PC-9 (cell line): ENCODE measurements around the gene ZMYND10. TPM values are rescaled to one million over a fixed set of nuclear protein-coding genes. Genes with fewer than 3 reads are reported as not detected.

Source experiments
- BruUV-seq: library from RNA; stranded (reverse); fragments of 400-500 nt; replicated peaks from 2 replicates; lab custom pipeline; 2021; lab: Mats Ljungman, UMichigan
- CTCF ChIA-PET: fragments of 300-600 bp; sonication (Branson Sonifier 250); formaldehyde crosslinking; loops from one replicate; lab custom pipeline; 2022; ENCODE audit warnings: antibody characterized with exemption; lab: Charles Lee
- POLR2A ChIA-PET: fragments of 300-600 bp; sonication (Branson Sonifier 250); formaldehyde crosslinking; loops from one replicate; lab custom pipeline; 2022; ENCODE audit warnings: antibody characterized with exemption; ENCODE audit not compliant: unreplicated experiment; lab: Charles Lee
- DNase-seq, 2 experiments: peaks; one replicate each; pipeline versions ENCODE4 v3.0.0 to v3.0.0-alpha.2; 2015 to 2022; ENCODE audit warnings: mixed read lengths in 1 of 2
- H2AFZ ChIP-seq: fragments of 200-600 bp; sonication (generic); 2 replicates; pipeline ENCODE4 v1.8.1; 2017; ENCODE audit warnings: antibody characterized with exemption
- H3F3A ChIP-seq: fragments of 200-600 bp; sonication (generic); 2 replicates; pipeline ENCODE4 v1.8.1; 2017; ENCODE audit warnings: antibody characterized with exemption, mild to moderate bottlenecking, low read depth; ENCODE audit not compliant: insufficient read depth
- H3K27ac ChIP-seq: fragments of 200-600 bp; sonication (generic); 2 replicates; pipeline ENCODE4 v1.6.1; 2016; ENCODE audit warnings: mixed run types
- H3K27me3 ChIP-seq: fragments of 200-600 bp; sonication (generic); 2 replicates; pipeline ENCODE4 v1.6.1; 2016; ENCODE audit warnings: low read depth, mixed run types; ENCODE audit not compliant: insufficient read depth
- H3K36me3 ChIP-seq: fragments of 200-600 bp; sonication (generic); 2 replicates; pipeline ENCODE4 v1.6.1; 2016; ENCODE audit warnings: low read depth, mixed run types
- H3K4me1 ChIP-seq: fragments of 200-600 bp; sonication (generic); replicated peaks from 2 replicates; pipeline ENCODE4 v1.6.1; 2016; ENCODE audit warnings: mixed run types; ENCODE audit not compliant: insufficient read depth
- H3K4me2 ChIP-seq: fragments of 200-600 bp; sonication (generic); 2 replicates; pipeline ENCODE4 v1.6.1; 2017; ENCODE audit warnings: mixed run types
- H3K4me3 ChIP-seq: fragments of 200-600 bp; sonication (generic); 2 replicates; pipeline ENCODE4 v1.6.1; 2016; ENCODE audit warnings: mixed run types
- H3K79me2 ChIP-seq: fragments of 200-600 bp; sonication (generic); 2 replicates; pipeline ENCODE4 v1.6.1; 2017; ENCODE audit warnings: low read depth, mixed run types
- H3K9me2 ChIP-seq: fragments of 200-600 bp; sonication (generic); 2 replicates; pipeline ENCODE4 v1.8.1; 2017; ENCODE audit warnings: mild to moderate bottlenecking; ENCODE audit not compliant: insufficient read depth
- H3K9me3 ChIP-seq: fragments of 200-600 bp; sonication (generic); 2 replicates; pipeline ENCODE4 v1.8.1; 2016; ENCODE audit warnings: low read depth; ENCODE audit not compliant: insufficient read depth
- H4K20me1 ChIP-seq: fragments of 200-600 bp; sonication (generic); 2 replicates; pipeline ENCODE4 v1.8.1; 2017; ENCODE audit not compliant: insufficient read depth
- EZH2 ChIP-seq: fragments of 200-600 bp; sonication (generic); IDR thresholded peaks from 2 replicates; pipeline ENCODE4 v1.8.0; 2017; ENCODE audit warnings: antibody characterized with exemption, low read depth
- intact Hi-C: fragments of 100-400 bp; cut with micrococcal nuclease; formaldehyde crosslinking; loops from one replicate; pipeline ENCODE4 v1.10.0; 2022; ENCODE audit not compliant: unreplicated experiment
- total RNA-seq: library from RNA; stranded (reverse); gene quantifications from 2 replicates; pipeline ENCODE4 v1.2.3, GENCODE V29; 2021
- TF ChIP-seq, protein P1 (sequence below): fragments of 200-600 bp; sonication (generic); conservative IDR thresholded peaks from 2 replicates; pipeline ENCODE4 v1.6.1; 2017; ENCODE audit warnings: mixed run types, antibody characterized with exemption, mild to moderate bottlenecking, moderate library complexity

Gene ZMYND10
- total RNA-seq, 1 experiment from 2014 or later = 4.4 TPM

DNA sequence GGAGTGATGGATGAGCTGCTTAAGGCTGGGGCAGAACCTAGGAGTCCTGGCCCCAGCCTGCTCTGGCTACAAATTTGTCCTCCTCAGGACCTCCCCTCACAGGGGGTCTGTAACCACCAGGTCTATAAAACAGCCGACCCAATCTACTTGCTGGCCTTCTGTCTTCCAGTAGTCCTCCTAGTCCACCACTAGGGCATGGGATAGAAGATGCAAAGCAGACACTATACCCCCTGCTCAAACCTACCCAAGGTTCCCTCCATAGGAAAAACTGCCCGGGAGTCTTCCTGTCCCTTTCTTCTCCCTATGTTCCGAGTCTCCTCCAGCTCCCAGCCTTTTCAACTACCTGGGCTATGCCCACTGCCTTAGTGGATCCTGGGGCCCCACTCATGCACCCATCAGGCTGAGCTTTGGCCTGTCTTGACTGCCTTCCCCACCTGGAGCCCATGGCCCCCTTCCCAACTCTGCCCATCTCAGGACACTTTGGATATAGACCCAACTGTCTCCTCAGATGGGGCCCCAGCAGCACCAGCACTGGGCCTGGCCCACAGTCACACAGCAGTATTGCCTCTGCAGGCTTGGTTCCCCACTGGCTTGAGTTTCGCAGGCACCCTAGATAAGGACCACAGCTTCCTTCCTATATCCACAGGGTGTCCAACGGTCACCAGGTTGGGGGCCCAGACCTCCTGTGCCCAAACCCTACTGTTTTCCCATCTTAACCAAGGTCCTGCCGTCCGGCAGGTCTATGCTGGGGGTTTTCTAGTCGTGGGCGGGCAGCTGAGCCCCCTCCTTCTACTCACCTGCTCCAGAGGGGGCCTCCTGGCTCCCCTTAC, 47.4 kb downstream of the ZMYND10 start:
- no peak for TF ChIP-seq EZH2
- TF ChIP-seq, protein P1, sequence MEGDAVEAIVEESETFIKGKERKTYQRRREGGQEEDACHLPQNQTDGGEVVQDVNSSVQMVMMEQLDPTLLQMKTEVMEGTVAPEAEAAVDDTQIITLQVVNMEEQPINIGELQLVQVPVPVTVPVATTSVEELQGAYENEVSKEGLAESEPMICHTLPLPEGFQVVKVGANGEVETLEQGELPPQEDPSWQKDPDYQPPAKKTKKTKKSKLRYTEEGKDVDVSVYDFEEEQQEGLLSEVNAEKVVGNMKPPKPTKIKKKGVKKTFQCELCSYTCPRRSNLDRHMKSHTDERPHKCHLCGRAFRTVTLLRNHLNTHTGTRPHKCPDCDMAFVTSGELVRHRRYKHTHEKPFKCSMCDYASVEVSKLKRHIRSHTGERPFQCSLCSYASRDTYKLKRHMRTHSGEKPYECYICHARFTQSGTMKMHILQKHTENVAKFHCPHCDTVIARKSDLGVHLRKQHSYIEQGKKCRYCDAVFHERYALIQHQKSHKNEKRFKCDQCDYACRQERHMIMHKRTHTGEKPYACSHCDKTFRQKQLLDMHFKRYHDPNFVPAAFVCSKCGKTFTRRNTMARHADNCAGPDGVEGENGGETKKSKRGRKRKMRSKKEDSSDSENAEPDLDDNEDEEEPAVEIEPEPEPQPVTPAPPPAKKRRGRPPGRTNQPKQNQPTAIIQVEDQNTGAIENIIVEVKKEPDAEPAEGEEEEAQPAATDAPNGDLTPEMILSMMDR = no peak
- Histone ChIP-seq H3K27ac (no peak overlapping the region), H3K4me1 (peaks cover 20% of the 10 kb centered on the region), H3F3A (peaks cover 9% of the 10 kb centered on the region; the same call in 1 of the 2 replicates), H2AFZ (no peak overlapping the region), H3K36me3 (no peaks in the 10 kb centered on the region), H3K9me3 (no peaks in the 10 kb centered on the region), H3K9me2 (no peaks in the 10 kb centered on the region), H3K4me2 (peak overlapping the region; percentile 94), H3K79me2 (0 out of 2 replicates have a peak, but pooled peaks cover 10% of the 10 kb centered on the region), H3K27me3 (no peaks in the 10 kb centered on the region), H4K20me1 (no peaks in the 10 kb centered on the region), H3K4me3 (peak overlapping the region; percentile 95)
- intact Hi-C loops = loop anchor here (2.0 kb wide), 1 partner anchor 33 kb away; no protein-coding TSS in a partner anchor
- ChIA-PET POLR2A (interaction anchor here (0.6 kb wide), 1 partner anchor 271 kb away, joined by 3 read pairs; the partner anchor contains the start of gene HEMK1), CTCF (no interaction called here)
- BruUV-seq = TSS peak; percentile 41
- no peak for DNase-seq

DNA sequence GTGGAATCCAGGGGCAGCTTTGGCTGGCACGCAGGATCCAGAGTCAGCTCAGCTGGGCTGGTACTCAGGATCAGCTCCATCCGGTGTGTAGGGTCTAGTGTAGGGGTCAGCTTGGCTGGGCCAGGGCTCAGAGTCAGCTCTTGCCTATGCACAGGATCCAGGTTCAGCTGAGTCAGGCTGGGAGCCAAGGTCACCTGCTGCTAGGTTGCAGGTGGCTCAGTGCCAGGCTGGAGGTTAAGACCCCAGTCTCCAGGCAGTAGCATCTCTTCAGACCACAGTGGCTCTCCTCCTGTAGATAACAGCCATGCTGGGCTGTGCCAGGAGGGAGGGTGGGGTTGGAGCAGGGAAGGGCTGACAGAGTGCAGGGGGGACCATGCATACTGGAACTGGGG, 48.2 kb downstream of the ZMYND10 start:
- ChIA-PET POLR2A (interaction anchor here (0.6 kb wide), 1 partner anchor 272 kb away, joined by 3 read pairs; the partner anchor contains the start of gene HEMK1), CTCF (no interaction called here)
- no peak overlapping the region for H3K27ac ChIP-seq
- H3K79me2 ChIP-seq = 0 out of 2 replicates have a peak, but pooled peaks cover 10% of the 10 kb centered on the region
- no peak overlapping the region for H3K4me3 ChIP-seq
- H3K4me1 ChIP-seq = peaks cover 26% of the 10 kb centered on the region
- no peaks in the 10 kb centered on the region for H3K36me3 ChIP-seq
- no peak overlapping the region for H3K4me2 ChIP-seq
- no peaks in the 10 kb centered on the region for H3K27me3 ChIP-seq
- no peak overlapping the region for H2AFZ ChIP-seq
- H3K9me2 ChIP-seq = no peaks in the 10 kb centered on the region
- peaks cover 9% of the 10 kb centered on the region; the same call in 1 of the 2 replicates for H3F3A ChIP-seq
- intact Hi-C loops = no loop called here
- DNase-seq = no peak
- H3K9me3 ChIP-seq = no peaks in the 10 kb centered on the region
- no TSS peak for BruUV-seq
- no peaks in the 10 kb centered on the region for H4K20me1 ChIP-seq
- TF ChIP-seq, protein P1 = no peak
- TF ChIP-seq EZH2 = no peak

DNA sequence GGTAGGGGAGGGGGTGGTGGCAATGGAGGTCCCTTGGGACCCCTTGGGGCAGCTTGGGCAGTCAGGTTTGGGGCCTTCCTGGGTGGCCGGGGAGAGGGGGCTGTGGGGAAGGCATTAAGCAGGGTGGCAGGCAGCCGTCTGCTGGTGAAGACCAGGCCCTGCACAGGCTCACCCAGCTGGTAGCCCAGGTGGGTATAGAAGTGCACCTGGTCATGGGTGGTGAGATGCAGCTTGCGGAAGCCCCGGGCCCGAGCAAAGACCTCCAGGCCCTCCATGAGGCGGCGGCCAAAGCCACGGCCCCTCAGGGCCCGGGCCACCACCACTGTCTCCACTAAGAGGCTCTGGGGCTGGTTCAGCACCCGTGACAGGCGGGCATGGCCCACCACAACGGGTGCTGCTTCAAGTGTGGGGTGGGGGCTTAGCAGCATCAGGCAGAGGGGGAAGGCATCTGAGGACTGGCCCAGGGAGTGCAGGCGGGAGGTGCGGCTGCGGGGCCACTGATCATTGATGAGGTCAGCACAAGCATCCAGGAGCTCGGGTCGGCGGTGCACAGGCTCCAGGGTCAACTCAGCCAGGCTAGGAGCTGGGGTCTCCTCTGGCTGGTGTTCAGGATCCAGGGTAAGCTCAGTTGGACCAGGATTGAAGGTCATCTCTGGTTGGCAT, 48.7 kb downstream of the ZMYND10 start:
- H3K9me3 ChIP-seq = no peaks in the 10 kb centered on the region
- H3K4me3 ChIP-seq = no peak overlapping the region
- no peak for DNase-seq
- H3K27ac ChIP-seq = no peak overlapping the region
- H3F3A ChIP-seq = peaks cover 9% of the 10 kb centered on the region; the same call in 1 of the 2 replicates
- peaks cover 12% of the 10 kb centered on the region for H3K79me2 ChIP-seq
- no peak overlapping the region for H3K4me2 ChIP-seq
- BruUV-seq = no TSS peak
- no peak for TF ChIP-seq EZH2
- TF ChIP-seq, protein P1 = no peak
- H3K9me2 ChIP-seq = no peaks in the 10 kb centered on the region
- H4K20me1 ChIP-seq = no peaks in the 10 kb centered on the region
- H2AFZ ChIP-seq = no peak overlapping the region
- H3K4me1 ChIP-seq = peaks cover 26% of the 10 kb centered on the region
- no peaks in the 10 kb centered on the region for H3K27me3 ChIP-seq
- no peaks in the 10 kb centered on the region for H3K36me3 ChIP-seq
- POLR2A ChIA-PET = no interaction called here
- CTCF ChIA-PET = no interaction called here
- intact Hi-C loops = no loop called here
